GM03348 (cell line): ENCODE data around the gene FKBP10.
"Not testable (repeated sequence)": the region's sequence is repeated elsewhere in the genome, so short reads cannot be mapped to it uniquely, and the experiment has no call there.

ENCODE experiments used
- DNase-seq: peaks from one replicate; pipeline ENCODE4 v3.0.0; 2012; ENCODE audit warnings: low spot score

The FKBP10 gene

GRCh38 chr17:41844971-41845370 is 32.2 kb downstream of the FKBP10 start:
- DNase-seq = no peak

GRCh38 chr17:41848788-41849187 is 36.0 kb downstream of the FKBP10 start:
- no peak for DNase-seq

GRCh38 chr17:41849251-41849990 is 36.6 kb downstream of the FKBP10 start:
- DNase-seq = no peak

GRCh38 chr17:41851382-41851781 is 38.6 kb downstream of the FKBP10 start:
- not testable (repeated sequence) for DNase-seq

- DNase-seq = no peak
These were observed 47.6 kb downstream of the FKBP10 start for GRCh38 chr17:41860254-41860931.

GRCh38 chr17:41863074-41863848 is 50.5 kb downstream of the FKBP10 start:
- no peak for DNase-seq

- no peak for DNase-seq
These were observed 51.7 kb downstream of the FKBP10 start for GRCh38 chr17:41864498-41864835.

GRCh38 chr17:41864836-41865595 is 52.2 kb downstream of the FKBP10 start, which contains the start of gene KLHL11:
Gene KLHL11 (minus strand): TSS chr17:41865423. CDS start chr17:41865370, 53 bp downstream.
- peak; percentile 97 for DNase-seq

GRCh38 chr17:41865596-41865893 is 52.7 kb downstream of the FKBP10 start:
- DNase-seq = no peak

- no peak for DNase-seq
These were observed 55.8 kb downstream of the FKBP10 start for GRCh38 chr17:41868568-41868967.

- no peak for DNase-seq
These were observed 56.6 kb downstream of the FKBP10 start for GRCh38 chr17:41869426-41869825.

GRCh38 chr17:41870097-41870496 is 57.3 kb downstream of the FKBP10 start:
- no peak for DNase-seq

- no peak for DNase-seq
These were observed 57.8 kb downstream of the FKBP10 start for GRCh38 chr17:41870627-41871026.

- no peak for DNase-seq
These were observed 59.0 kb downstream of the FKBP10 start for GRCh38 chr17:41871789-41872188.
